HepG2 (cell line): ENCODE measurements around the gene ATG9A. TPM values are rescaled to one million over a fixed set of nuclear protein-coding genes. Genes with fewer than 3 reads are reported as not detected.
A peak's percentile ranks its signal among the peaks of the same experiment; 100 is the strongest.

ENCODE experiments used
- CBX1 ChIP-seq: IDR thresholded peaks from one replicate; pipeline ENCODE4 v1.6.1; 2016; ENCODE audit warnings: antibody characterized with exemption, low read depth
- ERF ChIP-seq: IDR thresholded peaks from 2 replicates; pipeline ENCODE4 v1.6.1; 2018; ENCODE audit warnings: missing biosample characterization, missing genetic modification reagents
- HDAC1 ChIP-seq: sonication (generic); formaldehyde crosslinking; IDR thresholded peaks from 2 replicates; pipeline ENCODE4 v1.5.1; 2020; ENCODE audit warnings: mild to moderate bottlenecking, missing genetic modification reagents
- HOXA9 ChIP-seq: sonication (generic); formaldehyde crosslinking; IDR thresholded peaks from 2 replicates; pipeline ENCODE4 v1.8.1; 2022; ENCODE audit warnings: missing genetic modification reagents, mild to moderate bottlenecking, moderate library complexity, borderline replicate concordance
- HOXD1 ChIP-seq: sonication (generic); formaldehyde crosslinking; IDR thresholded peaks from 2 replicates; pipeline ENCODE4 v1.5.0; 2020; ENCODE audit warnings: missing genetic modification reagents
- MBNL3 ChIP-seq: fragments of 250-450 bp; sonication (Bioruptor Pico); conservative IDR thresholded peaks from 2 replicates; pipeline ENCODE4 v1.8.0; 2022; ENCODE audit warnings: mild to moderate bottlenecking, inconsistent platforms
- REPIN1 ChIP-seq: sonication (generic); formaldehyde crosslinking; IDR thresholded peaks from 2 replicates; pipeline ENCODE4 v1.8.0; 2022; ENCODE audit warnings: missing genetic modification reagents, low read depth, mild to moderate bottlenecking, borderline replicate concordance
- STAG1 ChIP-seq: sonication (generic); formaldehyde crosslinking; IDR thresholded peaks from 2 replicates; pipeline ENCODE4 v1.4.0; 2020; ENCODE audit warnings: missing genetic modification reagents
- TAF15 ChIP-seq: fragments of 200-400 bp; formaldehyde crosslinking; IDR thresholded peaks from one replicate; pipeline ENCODE4 v1.6.1; 2018; ENCODE audit warnings: mild to moderate bottlenecking, low read depth, low read length; ENCODE audit not compliant: poor library complexity, severe bottlenecking
- TBX2 ChIP-seq: sonication (generic); formaldehyde crosslinking; IDR thresholded peaks from 2 replicates; pipeline ENCODE4 v1.5.0; 2020; ENCODE audit warnings: missing genetic modification reagents, mild to moderate bottlenecking, borderline replicate concordance
- ZBTB7A ChIP-seq: sonication (generic); formaldehyde crosslinking; IDR thresholded peaks from 2 replicates; pipeline ENCODE4 v1.8.0; 2022; ENCODE audit warnings: mild to moderate bottlenecking, missing genetic modification reagents
- ZNF296 ChIP-seq: sonication (generic); formaldehyde crosslinking; conservative IDR thresholded peaks from 2 replicates; pipeline ENCODE4 v1.5.0; 2020; ENCODE audit warnings: mild to moderate bottlenecking, missing genetic modification reagents
- ZNF331 ChIP-seq: sonication (generic); formaldehyde crosslinking; IDR thresholded peaks from 2 replicates; pipeline ENCODE4 v1.4.0; 2020; ENCODE audit warnings: missing genetic modification reagents
- ZNF510 ChIP-seq: sonication (generic); formaldehyde crosslinking; IDR thresholded peaks from 2 replicates; pipeline ENCODE4 v1.4.0; 2020; ENCODE audit warnings: low read depth, mild to moderate bottlenecking, missing genetic modification reagents
- ZNF7 ChIP-seq: IDR thresholded peaks from 2 replicates; pipeline ENCODE4 v1.6.1; 2016; ENCODE audit warnings: missing biosample characterization, missing genetic modification reagents
- polyA plus RNA-seq, 8 experiments: library from polyadenylated mRNA; depleted of rRNA in 3 of 8; stranded (reverse) in 7 of 8; unstranded in 1 of 8; fragments of >200 nt; fragmentation: Illumina TruSeq in 4 of 8; extraction: Trizol in 4 of 8; gene quantifications; 2 replicates each; pipeline versions ENCODE4 v1.2.1 to v1.2.3, GENCODE V29; 2011 to 2016; ENCODE audit warnings: low read depth in 4 of 8, missing spikeins in 1 of 8, mixed read lengths in 1 of 8; ENCODE audit not compliant: insufficient read depth in 1 of 8
- total RNA-seq, 5 experiments: library from RNA; depleted of rRNA; stranded (reverse); fragments of >200 nt; fragmentation: Illumina TruSeq; extraction: Trizol; gene quantifications; 2 replicates each; pipeline ENCODE4 v1.2.3, GENCODE V29; 2016; ENCODE audit warnings: low read depth in 1 of 5
- TF ChIP-seq, protein P1 (sequence below): sonication (generic); formaldehyde crosslinking; IDR thresholded peaks from 2 replicates; pipeline ENCODE4 v1.5.1; 2020; ENCODE audit warnings: mild to moderate bottlenecking, moderate library complexity, missing genetic modification reagents
- TF ChIP-seq, protein P2 (sequence below), 2 experiments: fragments of 450-650 bp in 1 of 2; sonication (generic) in 1 of 2; formaldehyde crosslinking; IDR thresholded peaks; 2 replicates each; pipeline versions ENCODE4 v1.5.0 to v1.8.0; 2020 to 2022; ENCODE audit warnings: mild to moderate bottlenecking in 1 of 2, missing genetic modification reagents in 1 of 2
- TF ChIP-seq, protein P3 (sequence below): sonication (generic); formaldehyde crosslinking; IDR thresholded peaks from 2 replicates; pipeline ENCODE4 v1.8.1; 2022; ENCODE audit warnings: mild to moderate bottlenecking, missing genetic modification reagents
- TF ChIP-seq, protein P4 (sequence below): sonication (generic); formaldehyde crosslinking; IDR thresholded peaks from 2 replicates; pipeline ENCODE4 v1.8.0; 2022; ENCODE audit warnings: mild to moderate bottlenecking, missing genetic modification reagents, moderate library complexity
- TF ChIP-seq, protein P5 (sequence below): sonication (generic); formaldehyde crosslinking; conservative IDR thresholded peaks from 2 replicates; pipeline ENCODE4 v1.8.0; 2022; ENCODE audit warnings: low read depth, missing genetic modification reagents

ATG9A gene
- total and polyA plus RNA-seq, 2 of the 13 experiments (the other 11 are each of a cell fraction or from before 2014, with no cell fraction given), result 35.0 to 131 TPM

DNA sequence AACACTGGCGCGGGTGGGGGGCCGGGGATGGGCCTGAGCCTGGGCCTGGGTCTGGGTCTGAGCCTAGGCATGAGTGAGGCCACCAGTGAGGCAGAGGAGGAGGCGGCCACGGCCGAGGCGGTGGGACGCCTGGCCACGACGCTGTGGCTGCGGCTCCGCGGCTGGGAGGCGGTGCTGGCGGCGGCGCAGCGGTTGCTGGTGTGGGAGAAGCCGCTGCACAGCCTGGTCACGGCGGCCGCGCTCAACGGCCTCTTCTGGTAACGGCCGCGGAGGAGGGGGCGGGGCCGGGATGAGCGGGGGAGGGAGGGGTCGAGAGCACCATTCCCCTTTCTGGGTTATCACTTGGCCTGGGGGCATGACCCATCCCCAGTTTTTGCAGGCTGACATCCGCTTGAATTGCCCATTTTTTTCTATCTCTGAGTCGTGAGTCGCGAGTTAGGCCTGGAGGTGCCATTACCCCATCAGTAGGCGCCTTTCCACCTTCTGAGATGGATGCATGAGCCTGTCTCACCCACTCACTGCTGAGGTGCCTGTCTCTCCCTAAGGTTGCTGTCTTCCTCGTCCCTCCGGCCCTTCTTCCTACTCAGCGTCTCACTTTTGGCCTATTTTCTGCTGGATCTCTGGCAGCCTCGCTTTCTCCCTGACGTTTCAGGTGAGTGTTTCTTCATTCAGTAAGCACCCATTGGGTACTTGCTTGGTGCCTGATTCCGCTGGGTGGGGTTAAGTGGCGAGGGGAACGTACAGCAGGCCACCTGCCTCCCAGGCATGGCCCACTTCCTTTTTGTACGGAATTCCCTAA lies 50.9 kb downstream of the ATG9A start (continued):
- TF ChIP-seq STAG1 (CRISPR knock-in tag) (0 out of 2 replicates have a peak, but pooled peaks have one; percentile 0), ZNF296 (0 out of 2 replicates have a peak, but pooled peaks have one; percentile 33), TAF15 (no peak), MBNL3 (CRISPR knock-in tag) (no peak), HOXA9 (CRISPR knock-in tag) (no peak), ZNF331 (CRISPR knock-in tag) (no peak), ZNF510 (CRISPR knock-in tag) (no peak; the same call in 1 of the 2 replicates), HOXD1 (CRISPR knock-in tag) (no peak; the same call in 1 of the 2 replicates), REPIN1 (CRISPR knock-in tag) (no peak), ZBTB7A (0 out of 2 replicates have a peak, but pooled peaks have one; percentile 25), HDAC1 (CRISPR knock-in tag) (peak; percentile 2; the same call in 1 of the 2 replicates), TBX2 (peak; percentile 28; the same call in 1 of the 2 replicates), CBX1 (peak; percentile 2), ERF (CRISPR knock-in tag) (no peak), ZNF7 (CRISPR knock-in tag) (no peak)
- TF ChIP-seq, protein P1, sequence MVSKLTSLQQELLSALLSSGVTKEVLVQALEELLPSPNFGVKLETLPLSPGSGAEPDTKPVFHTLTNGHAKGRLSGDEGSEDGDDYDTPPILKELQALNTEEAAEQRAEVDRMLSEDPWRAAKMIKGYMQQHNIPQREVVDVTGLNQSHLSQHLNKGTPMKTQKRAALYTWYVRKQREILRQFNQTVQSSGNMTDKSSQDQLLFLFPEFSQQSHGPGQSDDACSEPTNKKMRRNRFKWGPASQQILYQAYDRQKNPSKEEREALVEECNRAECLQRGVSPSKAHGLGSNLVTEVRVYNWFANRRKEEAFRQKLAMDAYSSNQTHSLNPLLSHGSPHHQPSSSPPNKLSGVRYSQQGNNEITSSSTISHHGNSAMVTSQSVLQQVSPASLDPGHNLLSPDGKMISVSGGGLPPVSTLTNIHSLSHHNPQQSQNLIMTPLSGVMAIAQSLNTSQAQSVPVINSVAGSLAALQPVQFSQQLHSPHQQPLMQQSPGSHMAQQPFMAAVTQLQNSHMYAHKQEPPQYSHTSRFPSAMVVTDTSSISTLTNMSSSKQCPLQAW, result no peak
- TF ChIP-seq, protein P2, sequence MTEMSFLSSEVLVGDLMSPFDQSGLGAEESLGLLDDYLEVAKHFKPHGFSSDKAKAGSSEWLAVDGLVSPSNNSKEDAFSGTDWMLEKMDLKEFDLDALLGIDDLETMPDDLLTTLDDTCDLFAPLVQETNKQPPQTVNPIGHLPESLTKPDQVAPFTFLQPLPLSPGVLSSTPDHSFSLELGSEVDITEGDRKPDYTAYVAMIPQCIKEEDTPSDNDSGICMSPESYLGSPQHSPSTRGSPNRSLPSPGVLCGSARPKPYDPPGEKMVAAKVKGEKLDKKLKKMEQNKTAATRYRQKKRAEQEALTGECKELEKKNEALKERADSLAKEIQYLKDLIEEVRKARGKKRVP (CRISPR knock-in tag; IDR thresholded peaks at IDR 0.05), result no peak
- TF ChIP-seq, protein P3, sequence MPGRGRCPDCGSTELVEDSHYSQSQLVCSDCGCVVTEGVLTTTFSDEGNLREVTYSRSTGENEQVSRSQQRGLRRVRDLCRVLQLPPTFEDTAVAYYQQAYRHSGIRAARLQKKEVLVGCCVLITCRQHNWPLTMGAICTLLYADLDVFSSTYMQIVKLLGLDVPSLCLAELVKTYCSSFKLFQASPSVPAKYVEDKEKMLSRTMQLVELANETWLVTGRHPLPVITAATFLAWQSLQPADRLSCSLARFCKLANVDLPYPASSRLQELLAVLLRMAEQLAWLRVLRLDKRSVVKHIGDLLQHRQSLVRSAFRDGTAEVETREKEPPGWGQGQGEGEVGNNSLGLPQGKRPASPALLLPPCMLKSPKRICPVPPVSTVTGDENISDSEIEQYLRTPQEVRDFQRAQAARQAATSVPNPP (CRISPR knock-in tag), result no peak
- TF ChIP-seq, protein P4, sequence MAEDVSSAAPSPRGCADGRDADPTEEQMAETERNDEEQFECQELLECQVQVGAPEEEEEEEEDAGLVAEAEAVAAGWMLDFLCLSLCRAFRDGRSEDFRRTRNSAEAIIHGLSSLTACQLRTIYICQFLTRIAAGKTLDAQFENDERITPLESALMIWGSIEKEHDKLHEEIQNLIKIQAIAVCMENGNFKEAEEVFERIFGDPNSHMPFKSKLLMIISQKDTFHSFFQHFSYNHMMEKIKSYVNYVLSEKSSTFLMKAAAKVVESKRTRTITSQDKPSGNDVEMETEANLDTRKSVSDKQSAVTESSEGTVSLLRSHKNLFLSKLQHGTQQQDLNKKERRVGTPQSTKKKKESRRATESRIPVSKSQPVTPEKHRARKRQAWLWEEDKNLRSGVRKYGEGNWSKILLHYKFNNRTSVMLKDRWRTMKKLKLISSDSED (CRISPR knock-in tag), result no peak
- TF ChIP-seq, protein P5, sequence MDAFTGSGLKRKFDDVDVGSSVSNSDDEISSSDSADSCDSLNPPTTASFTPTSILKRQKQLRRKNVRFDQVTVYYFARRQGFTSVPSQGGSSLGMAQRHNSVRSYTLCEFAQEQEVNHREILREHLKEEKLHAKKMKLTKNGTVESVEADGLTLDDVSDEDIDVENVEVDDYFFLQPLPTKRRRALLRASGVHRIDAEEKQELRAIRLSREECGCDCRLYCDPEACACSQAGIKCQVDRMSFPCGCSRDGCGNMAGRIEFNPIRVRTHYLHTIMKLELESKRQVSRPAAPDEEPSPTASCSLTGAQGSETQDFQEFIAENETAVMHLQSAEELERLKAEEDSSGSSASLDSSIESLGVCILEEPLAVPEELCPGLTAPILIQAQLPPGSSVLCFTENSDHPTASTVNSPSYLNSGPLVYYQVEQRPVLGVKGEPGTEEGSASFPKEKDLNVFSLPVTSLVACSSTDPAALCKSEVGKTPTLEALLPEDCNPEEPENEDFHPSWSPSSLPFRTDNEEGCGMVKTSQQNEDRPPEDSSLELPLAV (CRISPR knock-in tag), result no peak; the same call in 1 of the 2 replicates
